HCEC 1CT (cell line): ENCODE data around the gene HMCN2.

Experiments
- DNase-seq: peaks from one replicate; pipeline ENCODE4 v3.0.0-alpha.2; 2017

HMCN2 gene

GRCh38 chr9:130437011-130437789 is 171.6 kb downstream of the HMCN2 start:
- DNase-seq = no peak

- no peak for DNase-seq
Measured at GRCh38 chr9:130438382-130438981, 172.9 kb downstream of the HMCN2 start.

GRCh38 chr9:130441031-130441430 is 175.5 kb downstream of the HMCN2 start:
- no peak for DNase-seq

- no peak for DNase-seq
Measured at GRCh38 chr9:130442746-130443455, 177.3 kb downstream of the HMCN2 start.

DNA sequence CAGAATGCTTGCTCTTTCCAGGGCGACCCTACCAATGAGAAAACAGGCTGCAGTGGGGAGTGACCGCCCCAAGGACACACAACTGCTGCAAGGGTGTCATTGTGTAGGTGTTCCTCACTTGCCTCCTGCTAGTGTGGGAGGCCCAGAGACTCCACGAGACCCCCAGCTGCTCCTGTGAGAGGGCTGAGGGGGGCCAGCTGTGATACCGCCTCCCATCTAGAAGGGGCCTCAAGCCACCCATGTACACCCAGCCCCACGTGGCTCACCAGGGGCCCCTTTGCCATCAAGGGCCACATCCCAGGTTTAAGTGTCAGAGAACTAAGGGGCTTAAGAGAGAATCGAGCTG is 177.9 kb downstream of the HMCN2 start:
- DNase-seq = no peak

DNA sequence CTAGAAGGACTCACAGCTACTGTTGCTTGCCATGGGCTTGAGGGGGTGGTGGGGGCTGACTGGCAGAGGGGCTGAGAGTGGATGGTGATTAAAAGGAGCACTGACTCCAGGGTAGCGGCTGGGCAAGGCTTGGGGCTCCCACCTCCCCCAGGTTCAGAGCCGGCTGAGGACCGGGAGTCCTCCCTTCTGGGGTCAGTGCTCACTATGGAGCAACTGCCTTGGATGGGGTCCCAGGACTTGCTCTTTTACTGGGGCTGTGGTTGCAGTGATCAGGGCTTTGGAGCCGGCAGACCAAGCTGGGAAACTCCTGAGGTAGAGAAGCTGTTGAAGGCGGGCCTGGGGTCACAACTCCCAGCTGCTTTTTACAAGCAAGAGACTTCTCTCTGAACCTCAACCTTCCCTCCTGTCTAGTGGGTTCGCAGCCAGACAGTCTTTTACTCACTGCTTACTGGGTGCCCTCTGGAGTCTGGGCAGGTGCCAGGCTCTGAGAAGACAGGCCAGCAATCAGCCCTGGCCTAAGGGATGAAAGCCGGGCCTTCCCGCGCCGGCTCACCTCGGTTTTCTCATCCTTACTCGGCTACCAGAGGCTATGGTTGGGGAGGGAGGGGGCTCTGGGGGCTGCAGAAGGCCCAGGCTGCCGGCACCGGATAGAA is 178.4 kb downstream of the HMCN2 start:
- no peak for DNase-seq

GRCh38 chr9:130444565-130445221 is 179.1 kb downstream of the HMCN2 start, which contains the start of gene ASS1:
ASS1 (plus strand) TSS chr9:130444961; CDS start chr9:130452229, 7,268 bp downstream.
- DNase-seq = no peak

- peak; percentile 17 for DNase-seq
Measured at GRCh38 chr9:130445268-130445983, 179.9 kb downstream of the HMCN2 start.

DNA sequence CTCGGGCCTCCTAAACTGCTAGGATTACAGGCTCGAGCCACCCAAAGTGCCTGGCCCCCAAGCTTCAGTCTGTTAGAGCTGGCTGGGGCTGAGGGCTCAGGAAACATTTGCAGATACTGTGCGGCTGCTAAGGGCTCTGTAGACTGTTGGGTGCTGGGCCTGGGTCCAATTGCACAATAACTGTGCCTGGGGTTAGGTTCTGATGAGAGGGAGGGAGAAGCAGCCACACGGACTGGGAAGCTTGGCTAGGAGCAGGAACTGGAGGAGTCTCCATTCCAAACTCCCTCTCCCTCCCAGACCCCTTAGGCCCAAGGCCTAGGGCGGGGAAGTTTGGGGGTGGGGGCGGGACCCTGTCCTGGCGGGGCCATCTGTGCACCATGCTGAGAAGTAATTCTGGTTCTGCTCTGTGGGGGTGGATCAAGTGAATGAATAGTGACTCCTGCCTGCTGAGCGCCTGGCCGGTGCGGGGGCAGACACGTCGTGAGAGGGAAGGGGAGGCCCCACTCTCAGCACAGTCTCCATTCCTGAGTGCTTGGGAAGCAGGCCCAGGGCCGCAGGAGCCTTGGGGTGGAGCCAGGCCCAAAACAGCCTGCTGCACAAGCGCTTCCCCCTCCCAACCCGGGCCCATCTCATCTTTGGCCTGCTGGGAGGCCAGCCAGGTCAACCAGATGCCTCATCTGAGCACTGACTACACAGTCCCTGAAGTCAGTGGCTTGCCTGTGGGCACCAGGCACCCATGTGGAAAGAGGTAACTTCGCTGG is 180.7 kb downstream of the HMCN2 start:
- DNase-seq = peak; percentile 79

DNA sequence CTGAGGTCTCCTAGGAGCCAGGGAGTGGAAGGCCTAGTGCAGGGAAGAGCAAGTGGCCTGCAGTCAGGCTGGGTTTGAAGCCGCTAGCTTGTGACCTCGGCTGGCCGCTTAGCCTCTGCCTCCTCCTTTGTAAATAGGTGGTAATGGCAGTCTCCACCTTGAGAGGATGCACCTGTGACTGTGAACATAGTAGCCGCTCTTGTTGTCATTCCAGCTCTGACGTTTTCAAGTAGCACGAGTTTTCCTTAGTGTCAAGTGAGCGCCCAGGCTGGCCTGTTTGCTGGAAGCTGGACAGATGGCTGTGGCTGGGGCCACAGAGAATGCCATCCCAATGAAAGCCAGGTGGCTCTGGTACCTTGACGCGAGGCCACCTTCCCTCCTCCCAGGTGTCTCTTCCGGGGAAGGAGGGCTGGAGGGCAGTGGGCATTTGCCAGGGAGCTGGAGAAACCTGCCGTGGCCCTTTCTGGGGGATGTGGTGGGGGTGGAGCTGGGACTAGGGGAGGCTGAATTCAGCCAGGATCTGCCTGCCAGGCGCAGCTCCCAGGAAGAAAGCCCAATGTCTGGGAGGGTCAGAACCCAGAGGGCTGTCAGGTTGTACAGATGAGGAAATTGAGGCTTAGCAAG is 181.7 kb downstream of the HMCN2 start:
- no peak for DNase-seq

DNA sequence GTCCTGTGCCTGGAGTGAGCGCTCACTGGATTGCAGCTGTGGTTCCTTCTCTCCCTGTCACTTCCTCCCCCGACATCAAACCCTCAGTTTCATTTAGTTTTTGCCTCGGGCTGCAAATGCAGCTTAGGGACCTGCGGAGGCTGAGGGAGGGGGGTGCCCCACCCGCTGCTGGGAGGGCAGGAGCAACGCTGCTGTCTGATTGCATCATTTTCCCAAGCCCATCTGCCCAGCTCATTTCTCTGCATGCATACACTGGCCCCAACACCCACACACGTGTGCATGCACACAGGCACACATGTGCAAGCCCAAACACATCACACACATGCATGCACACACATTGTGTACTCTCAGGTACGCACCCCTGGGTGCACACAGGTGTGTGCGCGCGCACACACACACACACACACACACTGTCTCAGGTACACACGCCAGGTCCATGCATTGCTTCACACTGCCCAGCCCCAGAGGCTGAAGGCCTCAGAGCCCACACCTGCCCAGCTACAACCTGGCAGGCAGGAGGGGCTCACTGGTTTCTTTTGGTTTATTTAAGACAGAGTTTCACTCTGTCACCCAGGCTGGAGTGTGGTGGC is 182.6 kb downstream of the HMCN2 start:
- no peak for DNase-seq

DNA sequence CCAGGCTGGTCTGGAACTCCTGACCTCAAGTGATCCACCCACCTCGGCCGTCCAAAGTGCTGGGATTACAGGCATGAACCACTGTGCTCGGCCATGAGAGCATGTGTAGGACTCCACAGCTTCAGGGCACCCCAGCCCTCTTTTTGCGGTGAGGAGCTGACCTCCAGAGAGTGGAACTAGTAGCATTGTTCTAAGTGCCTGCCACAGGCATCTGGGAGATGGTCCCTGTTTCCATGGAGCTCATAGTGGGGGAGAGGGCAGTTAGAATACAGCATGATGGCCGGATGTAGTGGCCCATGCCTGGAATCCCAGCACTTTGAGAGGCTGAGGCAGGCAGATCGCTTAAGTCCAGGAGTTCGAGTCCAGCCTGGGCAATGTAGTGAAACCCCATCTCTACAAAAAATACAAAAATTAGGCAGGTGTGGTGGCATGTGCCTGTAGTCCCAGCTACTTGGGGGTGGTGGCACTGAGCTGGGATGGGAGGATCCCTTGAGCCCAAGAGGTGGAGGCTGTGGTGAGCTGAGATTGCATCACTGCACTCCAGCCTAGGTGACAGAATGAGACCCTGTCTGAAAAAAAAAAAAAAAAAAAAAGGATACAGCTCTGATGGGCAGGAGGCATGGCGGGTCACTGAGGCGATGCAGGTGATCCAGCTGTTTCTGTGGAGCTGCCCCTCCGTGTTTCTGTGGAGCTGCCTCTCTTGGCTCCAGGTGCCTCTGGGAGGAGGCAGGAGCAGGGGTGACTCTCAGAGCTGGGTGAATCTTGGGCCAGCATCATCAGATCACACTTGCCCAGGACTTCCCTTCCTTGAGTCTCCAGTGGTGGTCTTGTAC is 183.4 kb downstream of the HMCN2 start:
- no peak for DNase-seq

DNA sequence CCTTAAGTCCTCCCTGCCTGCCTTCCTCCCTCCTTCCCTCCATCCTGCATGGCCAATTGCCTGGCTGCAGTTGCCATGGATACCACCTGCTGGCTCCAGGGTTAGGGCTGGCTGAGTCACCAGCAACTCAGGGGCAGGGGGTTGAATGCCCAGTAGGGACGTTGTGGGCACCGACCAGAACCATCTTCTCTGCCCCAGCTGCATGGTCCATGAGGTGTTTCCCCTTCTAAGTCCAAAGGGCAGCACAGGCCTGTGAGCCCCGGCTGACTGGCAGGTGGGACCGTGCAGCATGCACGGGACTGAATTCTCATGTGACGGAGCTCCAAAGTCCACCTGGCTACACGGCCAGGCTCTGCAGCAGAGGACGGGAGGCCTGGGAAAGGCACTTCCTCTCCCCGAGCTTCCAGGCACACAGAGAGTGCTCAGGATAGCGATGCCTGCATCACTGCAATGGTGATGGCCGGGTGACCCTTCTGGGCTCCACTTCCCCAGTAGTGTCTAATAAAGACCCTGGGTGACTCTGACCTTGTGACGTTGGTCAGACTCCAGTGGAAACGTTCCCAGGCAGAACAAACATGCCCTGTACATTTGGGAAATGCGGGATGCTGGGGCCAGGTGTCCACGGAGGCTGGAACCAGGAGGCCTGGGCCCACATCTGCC is 184.9 kb downstream of the HMCN2 start:
- no peak for DNase-seq

DNA sequence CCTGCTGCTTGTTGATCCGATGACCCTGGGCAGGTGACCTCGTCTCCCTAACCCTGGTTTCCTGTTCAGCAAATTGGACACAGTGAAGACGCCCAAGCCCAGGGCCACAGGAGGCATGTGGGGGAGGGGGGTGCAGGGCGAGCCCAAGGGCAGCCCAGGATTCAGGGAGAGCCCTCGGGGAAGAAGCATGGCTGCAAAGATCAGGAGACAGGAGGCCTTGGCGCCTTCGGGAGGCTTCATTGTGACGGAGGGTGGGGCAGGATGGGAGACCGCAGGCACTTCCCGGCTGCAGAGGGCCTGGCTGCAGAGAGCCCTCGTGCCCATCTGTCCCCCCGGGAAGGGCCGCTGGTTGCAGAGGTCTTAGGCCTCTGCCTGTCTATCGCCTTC is 185.4 kb downstream of the HMCN2 start:
- no peak for DNase-seq

DNA sequence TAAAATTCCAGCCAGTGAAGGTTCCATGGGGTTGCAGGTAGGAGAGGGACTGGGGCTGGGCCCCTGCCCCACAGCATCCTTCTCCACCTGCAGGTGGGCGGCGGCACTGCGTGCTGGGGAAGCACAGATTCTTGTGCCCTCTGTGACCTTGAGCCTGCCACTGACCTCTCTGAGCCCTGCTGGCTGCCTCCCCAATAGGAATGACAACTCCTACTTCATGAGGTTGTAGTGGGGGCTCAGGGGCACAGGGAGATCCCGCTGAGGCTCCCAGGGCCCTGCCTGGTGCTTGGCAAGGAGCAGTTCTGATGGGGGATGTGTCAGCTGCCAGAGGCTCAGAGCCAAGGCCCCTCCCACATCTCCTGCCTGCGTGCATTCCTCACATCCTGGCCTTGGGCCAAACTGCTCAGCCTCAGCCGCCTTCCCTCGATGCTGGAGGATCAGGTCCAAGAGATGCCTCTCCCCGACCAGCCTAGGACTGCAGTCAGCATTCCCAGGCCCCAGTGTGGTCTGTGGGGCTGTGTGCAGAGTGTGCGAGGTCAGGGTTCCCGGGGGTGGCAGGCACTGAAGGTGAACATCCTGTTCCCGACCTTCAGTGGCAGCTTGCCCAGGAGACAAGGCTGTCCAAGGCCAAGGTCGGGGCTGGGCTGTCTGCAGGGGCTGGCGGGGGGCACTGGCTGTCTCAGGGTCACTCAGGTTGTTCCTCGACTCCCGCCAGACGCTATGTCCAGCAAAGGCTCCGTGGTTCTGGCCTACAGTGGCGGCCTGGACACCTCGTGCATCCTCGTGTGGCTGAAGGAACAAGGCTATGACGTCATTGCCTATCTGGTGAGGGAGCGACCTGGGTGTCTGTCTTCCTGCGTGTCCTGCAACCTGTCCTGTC is 186.2 kb downstream of the HMCN2 start:
- DNase-seq = peak; percentile 85

GRCh38 chr9:130452835-130453234 is 187.3 kb downstream of the HMCN2 start:
- no peak for DNase-seq

DNA sequence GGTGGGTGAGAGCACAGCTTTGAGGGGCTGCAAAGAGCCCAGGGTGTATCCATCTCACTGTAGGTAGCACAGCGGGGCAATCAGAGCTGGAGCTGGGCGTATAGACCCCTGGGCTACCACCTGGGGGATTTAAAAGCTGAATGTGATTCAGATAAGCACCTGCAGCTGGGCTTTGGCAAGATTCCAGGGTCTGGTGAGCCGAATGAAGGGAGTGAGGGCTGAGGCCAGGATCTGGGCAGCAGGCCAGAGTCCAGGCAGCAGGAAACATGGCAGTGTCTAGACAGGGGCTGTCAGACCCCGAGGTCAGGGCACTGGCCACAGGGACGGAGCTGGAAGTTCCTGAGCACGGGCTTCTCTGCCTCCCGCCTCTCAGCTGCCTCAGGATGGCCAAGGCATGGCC is 187.9 kb downstream of the HMCN2 start:
- no peak for DNase-seq
